ENCODE results near the gene ETF1.

ETF1 gene

GRCh38 chr5:138564242-138564641, 21.2 kb upstream of the ETF1 start:
- H3K9me3 ChIP-seq (ENCODE audit: insufficient read depth, low read depth, low read length), result no peaks in the 10 kb centered on the region
- H3K4me2 ChIP-seq (ENCODE audit: low read depth, low read length, poor library complexity, severe bottlenecking), result no peak overlapping the region
- peaks cover 91% of the 10 kb centered on the region for H3K36me3 ChIP-seq (ENCODE audit: insufficient read depth, low read length)
- H3K9ac ChIP-seq (ENCODE audit: low read depth, low read length, poor library complexity, severe bottlenecking), result no peak overlapping the region
- peaks cover 79% of the 10 kb centered on the region for H3K79me2 ChIP-seq (ENCODE audit: insufficient read depth, low read length)
- no peaks in the 10 kb centered on the region for H3K27me3 ChIP-seq (ENCODE audit: insufficient read depth, low read length, poor library complexity, severe bottlenecking)
- no peaks in the 10 kb centered on the region for H3K9me2 ChIP-seq (replicated peaks; ENCODE audit: low read depth, low read length)
- no peaks in the 10 kb centered on the region for H3K4me1 ChIP-seq (ENCODE audit: insufficient read depth, low read length, poor library complexity, severe bottlenecking)
- peaks cover 3% of the 10 kb centered on the region; the same call in 1 of the 2 replicates for H3F3A ChIP-seq (ENCODE audit: low read depth)
- H4K20me1 ChIP-seq (ENCODE audit: insufficient read depth, low read length, poor library complexity, severe bottlenecking), result peaks cover 41% of the 10 kb centered on the region
- TF ChIP-seq CTCF (conservative IDR thresholded peaks at IDR 0.05; ENCODE audit: low read length) (no peak), EZH2phosphoT487 (IDR thresholded peaks at IDR 0.05; ENCODE audit: borderline replicate concordance) (no peak)
- no peak overlapping the region for H2AFZ ChIP-seq (ENCODE audit: low read length)
- no peak overlapping the region for H3K4me3 ChIP-seq (ENCODE audit: low read length, poor library complexity, severe bottlenecking)

GRCh38 chr5:138563340-138564118, 20.5 kb upstream of the ETF1 start:
- Histone ChIP-seq H3K79me2 (ENCODE audit: insufficient read depth, low read length) (peaks cover 74% of the 10 kb centered on the region), H3K9ac (ENCODE audit: low read depth, low read length, poor library complexity, severe bottlenecking) (no peak overlapping the region), H4K20me1 (ENCODE audit: insufficient read depth, low read length, poor library complexity, severe bottlenecking) (peaks cover 40% of the 10 kb centered on the region), H3K36me3 (ENCODE audit: insufficient read depth, low read length) (peaks cover 91% of the 10 kb centered on the region), H3K27me3 (ENCODE audit: insufficient read depth, low read length, poor library complexity, severe bottlenecking) (no peaks in the 10 kb centered on the region), H3K4me1 (ENCODE audit: insufficient read depth, low read length, poor library complexity, severe bottlenecking) (no peaks in the 10 kb centered on the region), H3K4me3 (ENCODE audit: low read length, poor library complexity, severe bottlenecking) (no peak overlapping the region), H3K9me3 (ENCODE audit: insufficient read depth, low read depth, low read length) (no peaks in the 10 kb centered on the region), H3F3A (ENCODE audit: low read depth) (no peaks in the 10 kb centered on the region), H3K9me2 (replicated peaks; ENCODE audit: low read depth, low read length) (no peaks in the 10 kb centered on the region), H2AFZ (ENCODE audit: low read length) (no peak overlapping the region), H3K4me2 (ENCODE audit: low read depth, low read length, poor library complexity, severe bottlenecking) (no peak overlapping the region)
- TF ChIP-seq CTCF (conservative IDR thresholded peaks at IDR 0.05; ENCODE audit: low read length) (no peak), EZH2phosphoT487 (IDR thresholded peaks at IDR 0.05; ENCODE audit: borderline replicate concordance) (no peak)

GRCh38 chr5:138560971-138561370, 17.9 kb upstream of the ETF1 start:
- Histone ChIP-seq H3K79me2 (ENCODE audit: insufficient read depth, low read length) (peaks cover 50% of the 10 kb centered on the region), H3K4me1 (ENCODE audit: insufficient read depth, low read length, poor library complexity, severe bottlenecking) (no peaks in the 10 kb centered on the region), H3K9me3 (ENCODE audit: insufficient read depth, low read depth, low read length) (no peaks in the 10 kb centered on the region), H3K36me3 (ENCODE audit: insufficient read depth, low read length) (peaks cover 91% of the 10 kb centered on the region), H3K4me2 (ENCODE audit: low read depth, low read length, poor library complexity, severe bottlenecking) (no peak overlapping the region), H4K20me1 (ENCODE audit: insufficient read depth, low read length, poor library complexity, severe bottlenecking) (peaks cover 40% of the 10 kb centered on the region), H3K4me3 (ENCODE audit: low read length, poor library complexity, severe bottlenecking) (no peak overlapping the region), H3K9ac (ENCODE audit: low read depth, low read length, poor library complexity, severe bottlenecking) (no peak overlapping the region), H2AFZ (ENCODE audit: low read length) (no peak overlapping the region), H3K9me2 (replicated peaks; ENCODE audit: low read depth, low read length) (no peaks in the 10 kb centered on the region), H3F3A (ENCODE audit: low read depth) (peaks cover 3% of the 10 kb centered on the region; the same call in 1 of the 2 replicates), H3K27me3 (ENCODE audit: insufficient read depth, low read length, poor library complexity, severe bottlenecking) (no peaks in the 10 kb centered on the region)
- TF ChIP-seq EZH2phosphoT487 (IDR thresholded peaks at IDR 0.05; ENCODE audit: borderline replicate concordance), result no peak
- no peak for TF ChIP-seq CTCF (conservative IDR thresholded peaks at IDR 0.05; ENCODE audit: low read length)
